GM18499 (cell line): ENCODE results near the gene ARHGEF40.

Experiments
- ATAC-seq: cut with Tn5 transposase; IDR thresholded peaks from one replicate; pipeline ENCODE4 v1.9.1; 2021; ENCODE audit warnings: moderate number of reproducible peaks; ENCODE audit not compliant: insufficient read depth, unreplicated experiment

ARHGEF40 gene

DNA sequence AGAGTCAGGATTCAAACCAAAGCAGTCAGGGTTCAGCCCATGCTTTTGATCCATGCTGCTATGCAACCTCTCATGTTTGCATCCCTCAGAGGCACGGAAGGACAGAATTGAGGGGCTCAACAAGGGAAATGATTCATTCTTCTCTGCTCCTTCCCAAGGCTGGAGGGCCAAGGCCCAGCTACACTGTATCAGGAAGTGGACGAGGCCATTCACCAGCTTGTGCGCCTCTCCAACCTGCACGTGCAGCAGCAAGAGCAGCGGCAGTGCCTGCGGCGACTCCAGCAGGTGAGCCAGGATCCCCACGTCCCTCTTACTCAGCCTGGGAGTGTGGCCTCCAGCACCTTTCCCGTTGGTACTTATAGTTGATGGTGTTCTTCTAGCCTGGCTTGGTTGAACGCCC, 8.6 kb downstream of the ARHGEF40 start:
- ATAC-seq: no peak

DNA sequence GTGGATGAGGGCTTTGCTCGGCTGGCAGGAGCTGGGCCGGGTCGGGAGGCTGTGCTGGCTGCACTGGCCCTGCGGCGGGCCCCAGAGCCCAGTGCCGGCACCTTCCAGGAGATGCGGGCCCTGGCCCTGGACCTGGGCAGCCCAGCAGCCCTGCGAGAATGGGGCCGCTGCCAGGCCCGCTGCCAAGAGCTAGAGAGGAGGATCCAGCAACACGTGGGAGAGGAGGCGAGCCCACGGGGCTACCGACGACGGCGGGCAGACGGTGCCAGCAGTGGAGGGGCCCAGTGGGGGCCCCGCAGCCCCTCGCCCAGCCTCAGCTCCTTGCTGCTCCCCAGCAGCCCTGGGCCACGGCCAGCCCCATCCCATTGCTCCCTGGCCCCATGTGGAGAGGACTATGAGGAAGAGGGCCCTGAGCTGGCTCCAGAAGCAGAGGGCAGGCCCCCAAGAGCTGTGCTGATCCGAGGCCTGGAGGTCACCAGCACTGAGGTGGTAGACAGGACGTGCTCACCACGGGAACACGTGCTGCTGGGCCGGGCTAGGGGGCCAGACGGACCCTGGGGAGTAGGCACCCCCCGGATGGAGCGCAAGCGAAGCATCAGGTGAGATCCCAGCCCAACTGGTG, 11.5 kb downstream of the ARHGEF40 start:
- no peak for ATAC-seq

DNA sequence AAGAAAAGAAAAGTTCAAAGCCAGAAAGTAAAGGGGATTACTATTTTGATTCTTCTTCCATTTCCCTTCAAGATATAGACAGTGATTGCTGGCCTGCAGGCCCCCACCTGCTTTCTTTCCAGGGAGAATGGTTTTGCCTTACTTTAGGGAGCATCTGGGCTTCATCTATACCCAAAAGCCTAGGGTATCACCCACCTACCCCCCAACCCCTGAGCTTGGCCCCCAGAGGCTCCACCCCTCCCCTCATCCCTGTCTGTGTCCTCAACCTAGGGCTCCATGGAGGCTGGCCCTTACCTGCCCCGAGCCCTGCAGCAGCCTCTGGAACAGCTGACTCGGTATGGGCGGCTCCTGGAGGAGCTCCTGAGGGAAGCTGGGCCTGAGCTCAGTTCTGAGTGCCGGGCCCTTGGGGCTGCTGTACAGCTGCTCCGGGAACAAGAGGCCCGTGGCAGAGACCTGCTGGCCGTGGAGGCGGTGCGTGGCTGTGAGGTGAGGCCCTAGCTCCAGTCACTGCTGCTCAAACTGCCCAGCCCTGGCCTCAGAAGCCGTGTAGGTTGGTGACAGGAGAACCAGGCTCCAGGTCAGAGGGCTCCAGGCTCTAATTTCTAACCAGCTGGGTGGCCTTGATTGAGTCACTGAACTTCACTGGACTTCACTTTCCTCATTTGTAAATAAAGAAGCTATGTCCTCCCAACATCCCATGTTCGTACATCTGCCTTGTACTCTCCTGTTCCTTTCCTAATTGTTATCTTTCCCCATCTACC, 13.6 kb downstream of the ARHGEF40 start:
- no peak for ATAC-seq

DNA sequence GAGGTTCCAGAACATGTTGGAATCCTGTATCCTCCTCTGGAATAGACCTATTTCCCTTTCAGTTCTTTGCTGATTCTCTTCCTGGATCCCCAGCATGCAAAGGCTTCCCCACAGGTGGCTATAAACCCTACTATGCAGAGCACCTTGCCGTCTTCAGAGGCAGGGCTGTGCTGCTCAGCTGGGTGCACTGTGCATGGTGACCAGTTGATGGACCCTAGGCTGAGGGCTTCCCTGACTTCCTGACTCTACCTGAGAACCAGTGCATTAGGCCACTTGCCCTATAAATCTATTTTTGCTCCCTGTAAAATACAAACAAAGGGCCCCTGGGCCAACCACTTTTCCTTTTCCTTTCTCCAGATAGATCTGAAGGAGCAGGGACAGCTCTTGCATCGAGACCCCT, 14.3 kb downstream of the ARHGEF40 start:
- ATAC-seq: no peak

DNA sequence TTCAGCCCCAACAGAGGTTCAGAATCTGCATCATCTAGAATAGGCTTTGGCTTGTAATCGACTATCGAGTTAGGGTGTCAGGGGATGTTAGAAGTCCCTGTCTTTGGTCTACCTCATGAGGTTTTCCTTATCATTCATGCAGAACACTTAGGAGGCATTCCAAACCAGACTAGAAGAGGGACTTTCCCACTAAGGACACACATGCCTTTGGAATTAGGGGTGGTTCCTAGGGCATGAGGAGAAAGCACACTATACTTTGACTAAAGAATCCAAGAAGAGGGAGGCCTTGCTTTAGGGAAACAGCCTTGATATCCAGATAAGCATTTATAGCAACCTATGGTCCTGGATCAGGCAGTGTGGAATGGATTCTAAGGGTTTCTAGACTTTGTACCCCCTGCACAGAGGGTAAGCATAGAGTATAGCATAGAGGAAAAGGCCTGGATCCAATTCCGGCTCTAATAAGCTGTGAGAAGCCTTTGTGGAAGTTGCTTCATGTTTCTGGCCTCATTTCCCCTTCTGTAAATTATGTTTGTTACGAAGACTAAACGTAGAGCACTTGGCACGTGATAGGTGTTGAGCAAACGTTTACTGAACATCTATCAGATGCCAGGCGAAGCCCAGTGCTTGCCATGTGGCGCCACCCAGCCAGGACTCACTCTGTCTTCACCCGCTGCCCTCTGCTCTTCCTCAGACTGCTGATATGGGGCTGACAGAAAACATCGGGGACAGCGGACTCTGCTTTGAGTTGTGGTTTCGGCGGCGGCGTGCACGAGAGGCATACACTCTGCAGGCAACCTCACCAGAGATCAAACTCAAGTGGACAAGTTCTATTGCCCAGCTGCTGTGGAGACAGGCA, 15.1 kb downstream of the ARHGEF40 start:
- no peak for ATAC-seq

DNA sequence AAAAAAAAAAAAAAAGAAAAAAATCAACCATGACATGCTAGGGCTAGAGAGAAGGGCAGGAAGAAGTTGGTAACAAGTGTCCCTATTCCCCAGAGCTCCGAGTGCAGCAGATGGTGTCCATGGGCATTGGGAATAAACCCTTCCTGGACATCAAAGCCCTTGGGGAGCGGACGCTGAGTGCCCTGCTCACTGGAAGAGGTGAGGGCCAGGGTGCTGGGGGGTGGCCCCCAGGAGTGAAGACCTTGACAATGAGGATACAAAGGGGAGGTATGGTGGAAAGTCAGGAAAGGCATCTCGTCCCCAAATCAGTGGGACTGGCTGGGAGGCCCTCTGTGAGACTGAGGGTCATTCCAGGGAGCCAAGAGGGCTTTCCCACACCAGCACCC, 16.8 kb downstream of the ARHGEF40 start:
- ATAC-seq: no peak

DNA sequence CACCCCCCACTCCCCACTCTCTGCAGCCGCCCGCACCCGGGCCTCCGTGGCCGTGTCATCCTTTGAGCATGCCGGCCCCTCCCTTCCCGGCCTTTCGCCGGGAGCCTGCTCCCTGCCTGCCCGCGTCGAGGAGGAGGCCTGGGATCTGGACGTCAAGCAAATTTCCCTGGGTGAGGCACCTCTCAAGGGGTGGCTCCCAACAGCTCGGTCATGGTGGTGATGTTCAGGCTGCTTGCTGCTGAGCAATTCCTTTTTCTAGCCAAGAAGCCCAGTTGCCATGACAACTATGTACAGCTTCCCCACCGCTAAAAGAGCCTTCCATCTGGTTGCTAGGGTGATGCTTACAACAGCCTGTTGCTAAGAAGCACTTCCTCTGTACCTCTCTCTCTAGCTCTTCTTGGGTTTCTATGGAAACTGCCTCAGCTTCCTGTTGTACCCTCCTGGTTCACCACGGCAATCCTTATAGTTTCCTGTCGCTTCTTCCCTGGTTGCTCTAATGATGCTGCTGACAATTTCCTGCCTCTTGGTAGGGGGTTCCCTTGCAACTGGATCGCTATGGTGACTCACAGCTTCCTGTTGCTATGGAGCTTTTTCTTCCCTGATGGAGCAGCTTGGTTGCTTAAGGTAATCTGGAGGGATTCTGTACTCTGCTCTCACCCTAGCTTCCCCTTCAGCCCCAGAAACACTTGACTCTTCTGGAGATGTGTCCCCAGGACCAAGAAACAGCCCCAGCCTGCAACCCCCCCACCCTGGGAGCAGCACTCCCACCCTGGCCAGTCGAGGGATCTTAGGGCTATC, 17.4 kb downstream of the ARHGEF40 start:
- peak; percentile 58 for ATAC-seq

DNA sequence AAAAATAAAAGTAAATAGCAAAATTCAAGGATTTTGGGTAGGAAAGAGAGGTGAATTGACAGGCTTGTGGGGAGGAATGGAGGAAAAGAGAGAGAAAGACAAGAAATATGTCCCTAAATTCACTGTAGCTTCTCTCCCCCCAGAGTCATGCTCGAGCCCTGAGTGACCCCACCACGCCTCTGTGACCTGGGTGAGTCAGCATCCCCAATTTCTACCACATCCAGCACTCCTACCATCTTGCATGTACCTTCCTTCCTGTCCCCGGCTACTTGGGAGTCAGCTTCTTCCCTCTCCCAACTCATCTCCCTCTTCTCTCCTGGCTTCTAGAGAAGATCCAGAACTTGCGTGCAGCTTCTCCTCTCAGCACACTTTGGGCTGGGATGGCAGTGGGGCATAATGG, 18.6 kb downstream of the ARHGEF40 start:
- ATAC-seq: no peak

DNA sequence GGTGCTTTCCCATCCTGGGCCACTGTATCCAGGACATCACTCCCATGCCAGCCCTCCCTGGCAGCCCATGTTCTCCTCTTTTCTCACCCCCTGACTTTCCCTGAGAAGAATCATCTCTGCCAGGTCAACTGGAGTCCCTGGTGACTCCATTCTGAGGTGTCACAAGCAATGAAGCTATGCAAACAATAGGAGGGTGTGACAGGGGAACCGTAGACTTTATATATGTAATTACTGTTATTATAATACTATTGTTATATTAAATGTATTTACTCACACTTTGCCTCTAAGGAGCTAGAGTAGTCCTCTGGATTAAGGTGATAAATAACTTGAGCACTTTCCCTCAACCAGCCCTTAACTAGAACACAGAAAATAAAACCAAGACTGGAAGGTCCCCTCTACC, 19.2 kb downstream of the ARHGEF40 start:
- no peak for ATAC-seq

DNA sequence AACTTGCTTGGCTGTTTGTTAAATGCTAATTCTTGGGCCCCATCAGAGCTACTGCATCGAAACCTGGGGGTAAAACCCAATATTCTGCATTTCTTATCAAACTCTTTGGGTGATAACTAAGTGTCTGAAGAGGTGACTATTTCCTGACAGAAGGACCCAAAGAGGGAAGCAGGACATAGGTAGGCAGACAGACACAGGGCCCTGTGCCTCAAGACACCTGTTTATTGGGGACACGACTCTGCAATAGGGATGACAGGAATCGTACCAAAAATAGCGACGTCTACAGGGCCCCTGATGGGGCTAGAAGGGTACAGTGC, 19.7 kb downstream of the ARHGEF40 start:
- ATAC-seq: no peak

DNA sequence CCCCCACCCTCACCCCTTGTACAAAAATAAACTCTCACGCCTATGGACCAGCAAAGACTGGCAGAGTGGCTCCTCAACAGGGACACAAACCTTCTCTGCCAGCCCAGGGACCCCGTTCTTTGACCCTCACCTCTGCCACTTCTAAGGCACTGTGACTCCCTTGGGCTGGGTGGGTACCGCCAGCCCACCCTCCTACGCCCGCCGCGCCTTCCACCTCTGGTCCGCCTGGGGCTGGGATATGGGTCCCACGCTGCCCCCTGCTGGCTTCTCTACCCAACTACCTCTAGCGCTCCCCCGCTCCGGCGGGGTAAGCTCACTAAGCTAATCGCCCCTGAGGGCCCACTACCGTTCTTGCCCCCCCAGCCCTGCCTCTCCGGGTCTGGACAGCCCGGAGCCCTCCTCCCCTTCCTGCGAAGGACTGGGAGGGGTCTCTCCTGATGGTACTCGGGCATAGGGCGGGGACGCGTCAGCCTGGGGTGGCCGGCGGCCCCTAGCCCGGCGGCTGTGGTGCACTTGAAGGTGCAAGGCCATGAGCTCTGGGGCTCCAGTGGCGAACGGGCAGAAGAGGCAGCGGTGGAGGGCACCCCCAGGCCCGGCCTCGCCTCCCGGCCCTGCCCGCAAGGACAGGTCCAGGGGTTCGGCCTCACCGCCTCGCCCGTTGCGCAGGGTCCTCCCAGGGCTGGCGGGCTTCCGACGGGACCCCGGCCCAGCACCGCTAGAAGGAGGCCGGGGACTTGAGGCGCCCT, 20.3 kb downstream of the ARHGEF40 start:
- ATAC-seq: no peak

DNA sequence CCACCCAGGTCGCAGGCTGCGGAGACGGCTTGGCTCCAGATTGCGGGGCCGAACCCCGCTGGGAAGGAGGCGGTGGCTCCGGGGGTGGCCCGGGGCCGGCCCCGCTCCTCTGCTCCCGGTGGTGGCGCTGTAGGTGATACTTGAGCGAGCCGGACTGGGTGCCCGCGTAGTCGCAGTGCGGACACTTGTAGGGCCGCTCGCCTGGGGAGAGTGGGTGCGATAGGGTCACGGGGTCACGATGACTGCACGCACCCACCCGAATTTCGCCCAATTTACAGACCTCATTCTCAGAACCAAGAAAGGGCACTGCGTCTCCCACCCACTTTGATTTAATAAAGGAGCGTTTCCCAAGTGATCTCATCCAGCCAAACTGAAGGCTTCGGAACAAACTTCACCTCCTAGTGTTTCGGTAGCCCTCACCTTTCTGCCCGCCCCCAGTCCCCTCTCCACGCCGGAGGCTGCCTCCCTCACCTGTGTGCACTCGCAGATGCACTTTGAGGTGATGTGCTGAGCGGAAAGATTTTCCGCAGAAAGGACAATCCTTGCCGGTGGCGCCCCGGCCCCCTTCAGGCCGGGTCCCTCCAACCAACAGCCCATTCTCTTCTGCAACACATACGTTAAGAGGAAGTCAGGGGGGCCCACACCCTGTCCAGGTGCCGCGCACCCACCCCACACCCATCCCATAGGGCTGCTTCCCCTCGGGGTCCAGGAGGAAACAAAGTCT, 21.0 kb downstream of the ARHGEF40 start:
- ATAC-seq: no peak

DNA sequence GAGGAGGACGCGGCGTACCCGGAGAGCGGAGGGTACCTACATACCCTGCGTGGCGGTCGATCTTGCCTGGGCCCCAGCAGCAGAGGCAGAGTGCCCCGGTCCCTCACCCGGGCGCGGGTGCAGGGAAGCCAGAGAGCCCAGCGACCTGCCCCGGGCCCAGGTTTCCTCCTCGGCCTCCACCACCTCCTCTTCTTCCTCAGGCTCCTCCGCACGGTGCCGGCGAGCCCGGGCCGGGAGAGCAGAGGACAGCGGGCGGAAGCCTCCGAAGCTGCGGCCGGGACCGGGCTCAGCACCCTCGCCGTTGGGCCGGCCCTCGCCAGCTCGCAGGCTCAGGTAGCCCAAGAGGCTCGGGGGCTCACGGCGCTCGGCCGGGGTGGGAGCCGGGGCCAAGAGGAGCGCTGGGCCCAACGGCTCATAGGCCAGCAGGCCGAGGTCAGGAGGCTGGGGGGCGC, 21.7 kb downstream of the ARHGEF40 start:
- no peak for ATAC-seq

DNA sequence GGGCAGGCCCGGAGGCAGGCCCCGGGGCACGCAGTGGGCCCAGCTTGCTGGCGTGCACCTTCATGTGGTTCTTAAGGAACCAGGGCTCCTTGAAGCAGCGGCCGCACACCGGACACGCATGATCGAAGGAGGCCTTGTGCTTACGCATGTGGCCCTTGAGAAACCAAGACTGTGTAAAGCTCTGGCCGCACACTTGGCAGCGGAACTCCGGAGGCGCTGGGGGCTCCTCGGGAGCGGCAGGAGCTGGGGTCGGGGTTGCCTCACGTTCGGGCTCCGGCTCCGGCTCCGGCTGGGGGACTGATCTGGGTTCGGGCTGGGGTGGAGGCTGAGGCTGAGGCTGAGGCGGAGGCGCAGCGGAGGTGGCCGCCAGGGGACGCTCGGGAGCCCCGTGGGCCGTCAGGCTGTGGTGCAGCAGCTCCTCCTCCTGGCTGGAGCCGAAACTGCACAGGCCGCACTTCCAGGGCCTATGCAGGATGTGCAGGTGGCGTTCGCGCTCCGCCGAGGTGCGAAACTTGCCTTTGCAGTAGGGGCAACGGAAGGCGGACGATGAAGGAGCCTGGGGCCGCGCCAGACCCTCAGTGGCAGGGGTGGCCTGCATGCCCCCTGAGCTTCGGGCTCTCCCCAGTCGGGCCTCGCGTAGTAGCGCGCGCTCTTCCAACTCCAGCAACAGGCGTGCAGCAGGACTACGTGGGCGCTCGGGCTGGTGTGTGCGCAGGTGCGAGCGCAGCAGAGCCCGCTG, 22.3 kb downstream of the ARHGEF40 start:
- ATAC-seq: no peak

DNA sequence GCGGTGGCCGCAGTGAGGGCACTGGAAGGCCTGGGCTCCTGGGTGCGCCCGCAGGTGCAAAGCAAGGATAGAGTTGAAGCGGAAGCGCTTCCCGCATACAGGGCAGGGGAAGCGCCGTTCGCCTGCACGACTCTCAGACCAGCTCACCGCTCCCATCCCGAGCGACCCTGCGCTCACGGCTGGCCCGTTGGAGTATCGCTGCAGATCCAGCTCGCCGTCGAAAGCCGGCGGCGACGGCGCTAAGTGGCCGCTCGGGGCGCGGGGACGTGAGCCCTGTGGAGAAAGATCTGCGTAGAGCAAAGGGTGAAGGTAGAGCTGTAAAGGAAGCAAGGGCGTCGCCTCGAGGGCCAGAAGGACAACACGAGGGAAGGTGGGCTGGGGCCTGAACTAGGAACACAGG, 22.9 kb downstream of the ARHGEF40 start:
- no peak for ATAC-seq

DNA sequence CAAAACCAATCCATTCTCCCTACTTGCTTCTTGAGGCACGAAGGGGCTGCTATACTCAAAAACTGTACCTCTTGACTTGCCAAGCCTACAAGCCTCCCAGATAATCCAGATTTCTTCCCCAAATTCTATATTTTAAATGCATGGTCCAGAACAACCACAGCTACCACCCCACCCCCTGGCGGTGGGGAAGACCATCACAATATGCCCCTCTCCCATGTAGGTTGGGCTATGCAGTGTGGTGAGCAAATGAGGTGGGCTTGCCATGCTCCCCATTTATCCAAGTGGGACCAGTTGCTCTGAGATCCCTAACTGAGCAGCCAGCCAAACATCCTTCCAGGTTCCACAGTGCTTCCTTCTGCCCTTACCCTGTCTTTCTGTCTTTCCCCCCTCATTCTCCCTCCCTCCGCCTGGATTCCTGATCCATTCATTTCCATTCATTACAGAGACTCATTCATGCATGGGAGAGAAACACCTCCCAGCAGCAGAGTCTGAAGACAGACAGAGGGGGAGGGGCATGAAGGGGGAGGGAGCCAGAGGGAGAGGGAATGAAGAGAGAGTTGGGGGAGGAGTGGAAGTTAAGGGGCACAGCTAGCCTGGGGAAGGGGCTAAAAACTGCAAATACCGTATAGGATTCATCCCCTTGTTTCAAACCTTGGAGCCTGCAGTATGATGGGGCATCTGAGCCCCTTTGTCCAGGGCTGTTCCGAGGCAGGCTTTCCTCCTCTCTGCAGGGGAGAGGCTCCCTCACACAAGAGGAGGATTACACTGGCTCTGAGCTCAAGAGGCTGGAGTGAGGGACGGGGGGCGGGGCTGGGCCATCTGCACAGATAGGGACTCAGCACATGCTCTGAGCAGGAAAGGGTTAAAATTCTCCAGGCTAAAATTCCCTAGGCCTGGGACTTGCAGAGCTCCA, 23.9 kb downstream of the ARHGEF40 start:
- no peak for ATAC-seq

DNA sequence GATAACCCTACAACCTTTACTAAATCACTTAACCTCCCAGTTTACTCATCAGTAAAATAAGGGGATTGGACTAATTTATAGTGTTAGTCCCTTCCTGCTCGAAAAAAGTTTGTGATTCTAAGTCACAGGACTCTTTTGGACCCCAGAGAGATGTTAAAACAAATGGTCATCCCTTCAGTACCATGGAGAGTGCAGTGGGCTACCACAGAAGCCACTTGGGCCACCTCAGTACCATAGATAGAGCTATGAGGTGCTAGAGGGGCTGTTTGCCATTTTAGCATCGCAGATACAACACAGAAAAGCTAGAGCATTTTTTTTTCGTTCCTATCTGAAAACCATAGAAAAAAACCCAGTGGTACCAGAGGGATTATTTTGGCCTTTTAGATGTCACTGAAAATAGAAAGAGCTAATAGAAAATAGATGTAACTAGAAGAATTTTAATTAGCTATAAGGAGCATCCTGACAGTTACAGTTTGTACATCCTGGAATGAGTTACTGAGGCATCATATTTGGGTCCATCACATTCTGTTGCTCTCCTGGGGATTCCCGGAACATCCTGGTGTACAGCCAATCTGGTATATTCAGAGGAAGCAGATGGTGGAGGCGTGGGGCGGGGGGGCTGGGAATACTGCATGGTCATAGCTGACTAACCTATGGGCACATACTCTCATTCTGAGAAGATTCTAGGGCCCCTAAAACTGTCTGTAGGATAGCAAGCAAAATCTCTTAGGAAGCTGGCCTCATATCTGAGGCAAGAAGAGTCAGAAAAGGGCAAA, 25.5 kb downstream of the ARHGEF40 start:
- ATAC-seq: no peak
